ENCODE data around the gene HAUS2. TPM values are rescaled to one million over a fixed set of nuclear protein-coding genes. Genes with fewer than 3 reads are reported as not detected.

Gene HAUS2
- total RNA-seq, 6 experiments from 2014 or later: 18.0 to 30.5 (median 26.5) TPM

- peak overlapping the region; percentile 98 for H3K4me3 Mint-ChIP-seq
Measured at GRCh38 chr15:42576040-42576594, 27.5 kb downstream of the HAUS2 start.

GRCh38 chr15:42576776-42577175 is 28.1 kb downstream of the HAUS2 start:
- Mint-ChIP-seq H3K4me3 (peak overlapping the region; percentile 98), H3K36me3 (ENCODE audit: low read depth) (no peaks in the 10 kb centered on the region), H3K9me3 (no peaks in the 10 kb centered on the region), H3K4me1 (ENCODE audit: low read depth) (peaks cover 39% of the 10 kb centered on the region), H3K27ac (no peak overlapping the region), H3K27me3 (ENCODE audit: insufficient read depth) (peaks cover 2% of the 10 kb centered on the region; the same call in 1 of the 2 replicates)
- TF ChIP-seq CTCF (IDR thresholded peaks at IDR 0.05): no peak
- DNase-seq: no peak

More at GRCh38 chr15:42576040-42576594, 27.5 kb downstream of the HAUS2 start:
- Mint-ChIP-seq H3K27ac (peak overlapping the region; percentile 82), H3K27me3 (ENCODE audit: insufficient read depth) (peaks cover 2% of the 10 kb centered on the region; the same call in 1 of the 2 replicates), H3K9me3 (no peaks in the 10 kb centered on the region), H3K36me3 (ENCODE audit: low read depth) (no peaks in the 10 kb centered on the region), H3K4me1 (ENCODE audit: low read depth) (peaks cover 32% of the 10 kb centered on the region)
- no peak for TF ChIP-seq CTCF (IDR thresholded peaks at IDR 0.05)
- no peak for DNase-seq

- H3K27me3 Mint-ChIP-seq (ENCODE audit: insufficient read depth): peaks cover 2% of the 10 kb centered on the region; the same call in 1 of the 2 replicates
- H3K4me3 Mint-ChIP-seq: no peak overlapping the region
- peak; percentile 14 for DNase-seq
- no peak overlapping the region for H3K27ac Mint-ChIP-seq
- H3K4me1 Mint-ChIP-seq (ENCODE audit: low read depth): peaks cover 47% of the 10 kb centered on the region
- H3K9me3 Mint-ChIP-seq: no peaks in the 10 kb centered on the region
- TF ChIP-seq CTCF (IDR thresholded peaks at IDR 0.05): no peak
- no peaks in the 10 kb centered on the region for H3K36me3 Mint-ChIP-seq (ENCODE audit: low read depth)
Measured at GRCh38 chr15:42577514-42578031, 28.9 kb downstream of the HAUS2 start.

- peaks cover 60% of the 10 kb centered on the region for H3K4me1 Mint-ChIP-seq (ENCODE audit: low read depth)
- no peak overlapping the region for H3K4me3 Mint-ChIP-seq
- no peak for TF ChIP-seq CTCF (IDR thresholded peaks at IDR 0.05)
- H3K27ac Mint-ChIP-seq: no peak overlapping the region
- H3K27me3 Mint-ChIP-seq (ENCODE audit: insufficient read depth): peaks cover 2% of the 10 kb centered on the region; the same call in 1 of the 2 replicates
- no peaks in the 10 kb centered on the region for H3K36me3 Mint-ChIP-seq (ENCODE audit: low read depth)
- no peak for DNase-seq
- no peaks in the 10 kb centered on the region for H3K9me3 Mint-ChIP-seq
Measured at GRCh38 chr15:42578984-42579537, 30.4 kb downstream of the HAUS2 start.

- Mint-ChIP-seq H3K36me3 (ENCODE audit: low read depth) (no peaks in the 10 kb centered on the region), H3K27ac (peak overlapping the region; percentile 63), H3K4me1 (ENCODE audit: low read depth) (peaks cover 61% of the 10 kb centered on the region), H3K9me3 (no peaks in the 10 kb centered on the region), H3K27me3 (ENCODE audit: insufficient read depth) (peaks cover 2% of the 10 kb centered on the region; the same call in 1 of the 2 replicates), H3K4me3 (peak overlapping the region; percentile 85)
- TF ChIP-seq CTCF (IDR thresholded peaks at IDR 0.05): no peak
- DNase-seq: peak; percentile 60
Measured at GRCh38 chr15:42581272-42581730, 32.7 kb downstream of the HAUS2 start.
